GM12872 (cell line): Measurements from ENCODE around the gene STK35.

ENCODE experiments used
- TF ChIP-seq, protein P1 (sequence below): IDR thresholded peaks from 3 replicates; pipeline ENCODE4 v1.5.1; 2011; ENCODE audit warnings: low read depth, mild to moderate bottlenecking, low read length, moderate library complexity; ENCODE audit not compliant: insufficient read depth

Gene STK35

DNA sequence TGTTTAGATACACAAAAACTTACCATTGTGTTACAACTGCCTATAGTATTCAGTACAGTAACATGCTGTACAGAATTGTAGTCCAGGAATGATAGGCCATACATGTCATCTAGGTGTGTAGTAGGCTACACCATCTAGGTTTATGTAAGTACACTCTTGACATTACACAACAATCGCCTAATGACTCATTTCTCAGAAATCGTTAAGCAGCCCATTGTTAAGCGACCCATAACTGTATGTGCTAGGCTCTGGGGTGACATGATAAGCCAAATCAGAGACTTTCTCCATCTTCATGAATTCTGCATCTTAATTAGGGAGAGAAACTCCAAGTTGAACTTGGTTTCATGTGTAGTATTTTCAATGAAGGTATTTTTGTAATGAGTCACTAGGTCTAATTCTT lies 17.2 kb downstream of the STK35 start:
- TF ChIP-seq, protein P1, sequence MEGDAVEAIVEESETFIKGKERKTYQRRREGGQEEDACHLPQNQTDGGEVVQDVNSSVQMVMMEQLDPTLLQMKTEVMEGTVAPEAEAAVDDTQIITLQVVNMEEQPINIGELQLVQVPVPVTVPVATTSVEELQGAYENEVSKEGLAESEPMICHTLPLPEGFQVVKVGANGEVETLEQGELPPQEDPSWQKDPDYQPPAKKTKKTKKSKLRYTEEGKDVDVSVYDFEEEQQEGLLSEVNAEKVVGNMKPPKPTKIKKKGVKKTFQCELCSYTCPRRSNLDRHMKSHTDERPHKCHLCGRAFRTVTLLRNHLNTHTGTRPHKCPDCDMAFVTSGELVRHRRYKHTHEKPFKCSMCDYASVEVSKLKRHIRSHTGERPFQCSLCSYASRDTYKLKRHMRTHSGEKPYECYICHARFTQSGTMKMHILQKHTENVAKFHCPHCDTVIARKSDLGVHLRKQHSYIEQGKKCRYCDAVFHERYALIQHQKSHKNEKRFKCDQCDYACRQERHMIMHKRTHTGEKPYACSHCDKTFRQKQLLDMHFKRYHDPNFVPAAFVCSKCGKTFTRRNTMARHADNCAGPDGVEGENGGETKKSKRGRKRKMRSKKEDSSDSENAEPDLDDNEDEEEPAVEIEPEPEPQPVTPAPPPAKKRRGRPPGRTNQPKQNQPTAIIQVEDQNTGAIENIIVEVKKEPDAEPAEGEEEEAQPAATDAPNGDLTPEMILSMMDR: no peak

DNA sequence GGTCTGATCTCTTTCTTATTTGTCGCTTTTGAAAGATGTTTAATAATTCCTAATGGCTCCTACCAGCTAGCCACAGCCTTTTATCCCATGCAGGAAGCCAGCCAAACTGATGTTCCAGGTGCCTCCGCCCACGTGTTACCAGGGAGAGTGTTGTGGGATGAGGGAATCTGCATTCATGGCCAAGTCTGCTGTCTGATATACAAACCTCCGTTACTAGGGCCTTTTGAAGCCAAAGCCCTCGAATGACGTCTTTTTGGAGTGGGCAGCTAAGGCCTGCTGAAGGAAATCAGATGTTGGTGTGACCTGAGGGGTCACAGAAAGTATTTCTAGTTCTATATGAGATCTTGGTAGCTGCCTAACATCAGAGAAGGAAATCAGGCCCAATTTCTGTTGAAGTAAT lies 21.3 kb downstream of the STK35 start:
- TF ChIP-seq, protein P1: no peak

DNA sequence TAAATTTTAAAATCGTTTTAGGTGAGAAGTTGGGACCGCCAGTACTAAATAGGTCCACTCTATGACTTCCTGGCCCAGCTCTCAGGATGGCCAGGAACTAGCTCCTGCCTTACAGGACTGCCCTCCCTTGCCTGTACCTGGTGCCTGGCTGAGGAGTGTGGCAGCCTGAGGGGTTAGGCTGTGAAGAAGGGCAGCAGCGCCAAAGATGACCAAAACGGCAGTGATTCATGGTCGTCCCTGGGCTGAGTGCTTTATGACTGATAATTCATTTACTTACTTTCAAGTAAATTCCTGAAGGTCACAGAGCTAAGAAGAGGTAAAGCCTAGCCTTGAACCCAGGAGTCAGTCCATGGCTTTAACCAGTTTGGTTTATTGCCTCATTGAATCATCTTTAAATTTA lies 22.1 kb downstream of the STK35 start:
- TF ChIP-seq, protein P1: no peak

DNA sequence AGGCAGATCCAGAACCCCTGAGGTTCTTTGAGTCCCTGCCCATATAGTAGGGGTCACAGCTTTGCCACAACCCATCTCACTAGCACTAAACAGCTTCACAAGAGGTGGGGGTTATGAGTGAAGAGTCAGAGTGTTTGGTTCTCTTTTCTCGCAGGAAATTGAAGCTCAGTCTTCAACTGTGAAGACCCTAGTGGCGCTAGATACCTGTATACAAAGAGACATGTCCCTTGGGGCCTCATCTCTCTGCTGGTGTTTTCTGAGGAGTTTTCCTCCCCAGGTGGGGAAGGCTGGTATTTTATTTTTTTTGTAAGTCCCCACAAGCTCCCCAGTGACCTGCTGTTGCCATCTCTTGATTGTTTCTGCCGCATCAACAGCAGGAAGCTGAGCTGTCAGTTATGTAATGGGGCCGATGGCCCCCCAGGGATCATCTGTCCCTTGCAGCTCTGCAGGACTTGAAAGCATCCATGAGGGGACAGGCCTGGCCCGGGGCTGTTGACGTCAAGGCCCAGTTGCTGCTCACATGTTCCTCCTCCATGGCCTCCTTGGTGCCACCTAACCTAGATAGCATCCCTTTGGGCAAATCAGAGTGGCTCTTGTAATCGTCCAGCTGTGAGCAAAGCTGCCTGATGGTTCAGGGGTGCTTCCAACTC lies 23.1 kb downstream of the STK35 start:
- TF ChIP-seq, protein P1: no peak

DNA sequence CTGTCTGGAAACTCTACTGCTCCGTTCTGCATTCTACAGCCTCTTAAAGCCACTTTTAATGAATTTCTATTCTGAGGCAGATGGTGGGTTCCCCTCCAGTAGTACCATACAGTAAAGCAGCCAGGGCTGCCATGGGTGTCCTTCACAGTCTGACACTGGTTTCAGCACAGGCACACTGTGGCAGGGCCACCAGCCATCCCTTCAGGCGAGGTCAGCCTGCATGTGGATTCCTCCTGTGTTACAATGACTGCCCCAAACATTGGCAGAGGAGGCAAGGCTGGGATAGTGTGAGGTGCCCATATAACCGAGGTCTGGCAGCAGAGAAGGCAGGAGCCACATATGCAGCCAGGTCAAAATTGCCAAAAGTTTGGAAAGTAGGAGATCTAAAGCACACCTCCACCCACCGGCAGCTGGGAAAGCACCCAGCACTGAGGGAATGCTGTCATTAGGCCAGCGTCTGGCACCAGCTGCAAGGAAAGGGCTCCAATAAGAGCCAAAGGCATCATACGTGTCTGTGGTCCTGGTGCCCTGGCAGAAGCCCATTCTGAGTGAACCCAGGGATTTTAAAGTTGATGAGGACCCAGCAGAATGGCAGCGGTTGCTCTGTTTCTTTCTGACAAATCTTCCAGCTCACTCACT lies 24.0 kb downstream of the STK35 start:
- TF ChIP-seq, protein P1: no peak

DNA sequence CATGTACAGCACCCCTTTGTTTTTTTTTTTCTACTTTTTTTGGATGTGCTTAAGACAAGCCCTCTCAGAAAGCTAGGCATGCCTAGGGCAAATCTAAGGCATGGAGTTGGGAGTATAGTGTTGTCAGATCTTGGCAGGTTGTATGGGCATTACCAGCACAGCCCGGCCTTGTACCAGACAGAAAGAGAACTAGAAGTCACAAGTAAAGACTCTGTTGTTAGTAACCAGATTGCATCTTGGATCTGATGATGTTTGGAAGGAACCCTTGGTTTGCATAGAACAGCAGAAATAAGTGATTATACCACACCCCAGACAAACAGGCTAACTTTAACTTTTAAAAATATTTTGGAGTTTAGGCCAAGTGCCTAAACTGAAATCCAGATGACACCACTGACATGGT lies 25.6 kb downstream of the STK35 start:
- TF ChIP-seq, protein P1: no peak

DNA sequence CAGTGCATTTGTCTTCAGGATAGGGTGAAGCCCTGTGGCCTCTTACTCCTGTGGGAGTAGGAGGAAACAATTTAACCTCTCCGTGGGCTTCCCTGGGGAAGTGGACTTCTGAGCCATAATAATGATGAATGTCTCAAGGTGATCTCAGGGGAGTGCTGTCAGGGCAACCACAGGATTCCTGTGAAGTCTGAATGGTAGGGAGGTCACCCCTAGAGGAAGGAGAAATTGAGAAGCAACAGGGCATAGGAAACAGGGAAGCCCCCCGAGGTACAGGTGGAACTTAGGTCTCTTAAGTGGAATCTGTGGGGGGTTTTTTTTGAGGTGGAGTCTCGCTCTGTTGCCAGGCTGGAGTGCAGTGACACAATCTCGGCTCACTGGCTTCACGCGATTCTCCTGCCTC lies 26.9 kb downstream of the STK35 start:
- TF ChIP-seq, protein P1: no peak
